Caco-2 (cell line): ENCODE measurements around the gene ZNRF1. TPM values are rescaled to one million over a fixed set of nuclear protein-coding genes. Genes with fewer than 3 reads are reported as not detected.
A peak's percentile ranks its signal among the peaks of the same experiment; 100 is the strongest.
"Not testable (repeated sequence)": the region's sequence is repeated elsewhere in the genome, so short reads cannot be mapped to it uniquely, and the experiment has no call there.

Source experiments
- BruUV-seq: library from RNA; stranded (reverse); fragments of 400-500 nt; replicated peaks from 2 replicates; lab custom pipeline; 2021; lab: Mats Ljungman, UMichigan
- CTCF ChIA-PET: fragments of 300-600 bp; sonication (Branson Sonifier 250); formaldehyde crosslinking; loops from one replicate; lab custom pipeline; 2022; ENCODE audit warnings: antibody characterized with exemption; lab: Charles Lee
- POLR2A ChIA-PET: fragments of 300-600 bp; sonication (Branson Sonifier 250); formaldehyde crosslinking; loops from one replicate; lab custom pipeline; 2022; ENCODE audit warnings: antibody characterized with exemption; lab: Charles Lee
- DNase-seq, 2 experiments: peaks; one replicate each; pipeline versions ENCODE4 v3.0.0 to v3.0.0-alpha.2; 2020 to 2022
- H3K27me3 ChIP-seq: replicated peaks from 2 replicates; pipeline ENCODE4 v1.6.0; 2011; ENCODE audit warnings: low read length; ENCODE audit not compliant: control insufficient read depth, insufficient read depth
- H3K36me3 ChIP-seq: 2 replicates; pipeline ENCODE4 v1.5.1; 2011; ENCODE audit warnings: low read length; ENCODE audit not compliant: control insufficient read depth, insufficient read depth
- H3K4me1 ChIP-seq: fragments of 250-450 bp; sonication (Bioruptor Pico); 2 replicates; pipeline ENCODE4 v1.5.1; 2020; ENCODE audit warnings: mild to moderate bottlenecking
- H3K4me3 ChIP-seq: 2 replicates; pipeline ENCODE4 v1.5.1; 2011; ENCODE audit warnings: low read depth, mild to moderate bottlenecking, control low read depth, low read length
- H3K9me3 ChIP-seq: fragments of 250-450 bp; sonication (Bioruptor Pico); 2 replicates; pipeline ENCODE4 v1.5.1; 2020; ENCODE audit warnings: mild to moderate bottlenecking, moderate library complexity
- H3K27ac Mint-ChIP-seq: one replicate; pipeline ENCODE4 v1.8.0; 2022; ENCODE audit warnings: mixed read lengths; ENCODE audit not compliant: unreplicated experiment
- H3K27me3 Mint-ChIP-seq: one replicate; pipeline ENCODE4 v1.8.0; 2022; ENCODE audit warnings: mixed read lengths; ENCODE audit not compliant: insufficient read depth, unreplicated experiment
- H3K36me3 Mint-ChIP-seq: one replicate; pipeline ENCODE4 v1.8.0; 2022; ENCODE audit warnings: mild to moderate bottlenecking, mixed read lengths; ENCODE audit not compliant: insufficient read depth, unreplicated experiment
- H3K4me1 Mint-ChIP-seq: one replicate; pipeline ENCODE4 v1.8.0; 2022; ENCODE audit warnings: low read depth, mixed read lengths; ENCODE audit not compliant: unreplicated experiment
- H3K4me3 Mint-ChIP-seq: one replicate; pipeline ENCODE4 v1.8.0; 2022; ENCODE audit warnings: mild to moderate bottlenecking, moderate library complexity, mixed read lengths; ENCODE audit not compliant: unreplicated experiment
- H3K9me3 Mint-ChIP-seq: one replicate; pipeline ENCODE4 v1.8.0; 2022; ENCODE audit warnings: mixed read lengths; ENCODE audit not compliant: unreplicated experiment
- intact Hi-C: fragments of 100-400 bp; cut with micrococcal nuclease; formaldehyde crosslinking; loops from one replicate; pipeline ENCODE4 v1.10.0; 2022; ENCODE audit not compliant: unreplicated experiment
- total RNA-seq: library from RNA; stranded (reverse); gene quantifications from 2 replicates; pipeline ENCODE4 v1.2.3, GENCODE V29; 2022
- TF ChIP-seq, protein P1 (sequence below), 2 experiments: fragments of 200-600 bp in 1 of 2; IDR thresholded peaks; 1 replicate in 1 of 2; 2 replicates in 1 of 2; pipeline versions ENCODE4 v1.5.1 to v1.8.0; 2011 to 2022; ENCODE audit warnings: antibody characterized with exemption in 1 of 2, control low read depth in 1 of 2, inconsistent platforms in 1 of 2, low read depth in 1 of 2, low read length in 1 of 2, mild to moderate bottlenecking in 1 of 2, moderate library complexity in 1 of 2; ENCODE audit not compliant: insufficient read depth in 1 of 2, severe bottlenecking in 1 of 2, unreplicated experiment in 1 of 2

ZNRF1 gene
- total RNA-seq, 1 experiment from 2014 or later: 68.6 TPM

GRCh38 chr16:74984194-74984528 is 14.7 kb upstream of the ZNRF1 start:
- Mint-ChIP-seq H3K36me3 (peaks cover 26% of the 10 kb centered on the region), H3K27me3 (no peaks in the 10 kb centered on the region), H3K4me3 (peak overlapping the region; percentile 80), H3K9me3 (no peaks in the 10 kb centered on the region), H3K4me1 (peaks cover 4% of the 10 kb centered on the region), H3K27ac (peak overlapping the region; percentile 85)
- Histone ChIP-seq H3K4me1 (peaks cover 30% of the 10 kb centered on the region), H3K9me3 (no peaks in the 10 kb centered on the region), H3K36me3 (peaks cover 1% of the 10 kb centered on the region; the same call in 1 of the 2 replicates), H3K4me3 (peak overlapping the region; percentile 84), H3K27me3 (no peaks in the 10 kb centered on the region)
- TF ChIP-seq, protein P1, sequence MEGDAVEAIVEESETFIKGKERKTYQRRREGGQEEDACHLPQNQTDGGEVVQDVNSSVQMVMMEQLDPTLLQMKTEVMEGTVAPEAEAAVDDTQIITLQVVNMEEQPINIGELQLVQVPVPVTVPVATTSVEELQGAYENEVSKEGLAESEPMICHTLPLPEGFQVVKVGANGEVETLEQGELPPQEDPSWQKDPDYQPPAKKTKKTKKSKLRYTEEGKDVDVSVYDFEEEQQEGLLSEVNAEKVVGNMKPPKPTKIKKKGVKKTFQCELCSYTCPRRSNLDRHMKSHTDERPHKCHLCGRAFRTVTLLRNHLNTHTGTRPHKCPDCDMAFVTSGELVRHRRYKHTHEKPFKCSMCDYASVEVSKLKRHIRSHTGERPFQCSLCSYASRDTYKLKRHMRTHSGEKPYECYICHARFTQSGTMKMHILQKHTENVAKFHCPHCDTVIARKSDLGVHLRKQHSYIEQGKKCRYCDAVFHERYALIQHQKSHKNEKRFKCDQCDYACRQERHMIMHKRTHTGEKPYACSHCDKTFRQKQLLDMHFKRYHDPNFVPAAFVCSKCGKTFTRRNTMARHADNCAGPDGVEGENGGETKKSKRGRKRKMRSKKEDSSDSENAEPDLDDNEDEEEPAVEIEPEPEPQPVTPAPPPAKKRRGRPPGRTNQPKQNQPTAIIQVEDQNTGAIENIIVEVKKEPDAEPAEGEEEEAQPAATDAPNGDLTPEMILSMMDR (IDR thresholded peaks at IDR 0.05; ENCODE audit: insufficient read depth in 1 of 2, low read depth in 1 of 2, low read length in 1 of 2, severe bottlenecking in 1 of 2, unreplicated experiment in 1 of 2): no peak
- intact Hi-C loops: no loop called here
- DNase-seq: no peak
- no TSS peak for BruUV-seq
- POLR2A ChIA-PET: no interaction called here
- CTCF ChIA-PET: interaction anchor here (1.2 kb wide), 1 partner anchor 113 kb away, joined by 24 read pairs; no protein-coding TSS in a partner anchor

DNA sequence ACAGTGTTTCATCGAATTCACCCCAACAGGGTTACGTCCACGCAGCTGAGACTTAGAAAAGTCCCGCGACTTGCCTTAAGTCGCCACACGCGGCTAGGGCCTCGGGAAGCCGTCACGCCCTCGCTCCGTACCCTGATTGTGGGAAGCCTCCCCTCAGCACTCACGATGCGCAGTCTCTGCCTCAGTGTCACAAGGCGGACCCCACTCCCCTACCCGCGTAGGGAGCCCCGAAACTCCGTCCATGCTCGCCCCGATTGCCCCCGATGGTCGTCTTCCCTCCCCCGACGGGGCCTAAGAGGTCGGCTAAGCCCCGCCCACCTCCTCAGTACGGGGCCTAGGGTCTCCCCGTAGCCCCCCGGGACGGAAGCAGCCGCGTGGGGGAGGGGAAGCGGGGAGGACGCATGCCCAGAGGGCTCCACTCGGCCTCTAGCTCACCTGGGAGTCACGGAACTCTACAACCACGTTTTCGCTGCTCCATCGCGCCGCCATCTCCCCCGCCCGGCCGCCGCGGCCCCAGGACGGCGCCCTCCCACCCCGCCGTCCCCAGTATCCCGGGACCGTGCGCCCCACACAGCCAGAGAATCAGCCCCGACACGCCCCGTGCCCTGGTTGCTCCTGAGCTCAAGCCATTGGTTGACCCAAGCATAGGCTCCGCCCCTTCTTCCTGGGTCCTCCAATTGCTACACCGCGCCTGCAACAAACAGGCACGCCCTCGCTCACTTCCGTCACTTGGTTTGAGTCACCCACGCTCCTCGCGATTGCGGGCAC is 14.1 kb upstream of the ZNRF1 start, which contains the start of gene WDR59:
Gene WDR59 (minus strand): TSS at position 595 of the 768 bp plus-strand sequence. CDS start 106 bp downstream, at position 489.
- H3K27ac Mint-ChIP-seq: peak within 1 kb of the TSS; percentile 85
- H3K9me3 ChIP-seq: no peaks in the 10 kb centered on the region
- no peaks in the 10 kb centered on the region for H3K27me3 Mint-ChIP-seq
- peaks cover 35% of the 10 kb centered on the region for H3K4me1 ChIP-seq
- H3K4me1 Mint-ChIP-seq: peaks cover 8% of the 10 kb centered on the region
- peak within 1 kb of the TSS; percentile 80 for H3K4me3 Mint-ChIP-seq
- H3K9me3 Mint-ChIP-seq: no peaks in the 10 kb centered on the region
- CTCF ChIA-PET: interaction anchor here (0.5 to 1.6 kb wide), 18 partner anchors 9 to 533 kb away, joined by 3 to 24 read pairs (median 4); partner anchors contain the start of genes FA2H and ZNRF1
- TF ChIP-seq, protein P1 (IDR thresholded peaks at IDR 0.05; ENCODE audit: insufficient read depth in 1 of 2, low read depth in 1 of 2, low read length in 1 of 2, severe bottlenecking in 1 of 2, unreplicated experiment in 1 of 2): no peak
- DNase-seq: peak; percentile 100
- BruUV-seq: TSS peak; percentile 69
- peak within 1 kb of the TSS; percentile 84 for H3K4me3 ChIP-seq
- intact Hi-C loops: no loop called here
- H3K36me3 ChIP-seq: peaks cover 1% of the 10 kb centered on the region; the same call in 1 of the 2 replicates
- no peaks in the 10 kb centered on the region for H3K27me3 ChIP-seq
- peaks cover 26% of the 10 kb centered on the region for H3K36me3 Mint-ChIP-seq
- POLR2A ChIA-PET: interaction anchor here (0.5 to 1.2 kb wide), 10 partner anchors 14 to 449 kb away, joined by 3 to 18 read pairs (median 6); partner anchors contain the start of genes CFDP1 and ZNRF1

DNA sequence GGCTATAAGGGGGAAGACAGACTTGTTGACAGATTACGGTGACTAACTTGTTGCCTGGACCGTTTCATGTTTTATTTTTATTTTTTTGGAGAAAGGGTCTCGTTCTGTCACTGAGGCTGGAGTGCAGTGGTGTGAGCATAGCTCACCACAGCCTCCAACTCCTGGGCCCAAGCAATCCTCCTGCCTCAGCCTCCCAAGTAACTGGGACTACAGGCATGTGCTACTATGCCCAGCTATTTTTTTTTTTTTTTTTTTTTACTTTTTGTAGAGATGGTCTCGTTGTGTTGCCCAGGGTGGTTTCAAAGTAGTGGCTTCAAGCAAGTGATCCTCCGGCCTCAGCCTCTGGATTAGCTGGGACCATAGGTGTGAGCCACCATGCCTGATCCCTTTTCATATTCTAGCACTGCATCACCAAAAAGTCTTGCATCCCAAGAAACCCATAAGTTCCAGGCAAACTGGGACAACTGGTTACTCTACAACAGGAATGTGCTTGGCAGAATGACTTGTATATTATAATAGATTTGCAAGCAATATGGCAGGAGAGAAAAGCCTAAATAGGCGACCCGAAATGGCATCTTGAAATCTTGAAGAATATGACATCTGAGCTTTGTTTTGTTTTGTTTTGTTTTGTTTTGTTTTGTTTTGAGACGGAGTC is 11.7 kb upstream of the ZNRF1 start:
- no TSS peak for BruUV-seq
- H3K27me3 Mint-ChIP-seq: no peaks in the 10 kb centered on the region
- ChIA-PET CTCF (interaction anchor here (0.5 to 0.8 kb wide), 2 partner anchors 127 to 1562 kb away, joined by 3 read pairs; no protein-coding TSS in a partner anchor), POLR2A (no interaction called here)
- Histone ChIP-seq H3K27me3 (no peaks in the 10 kb centered on the region), H3K36me3 (0 out of 2 replicates have a peak, but pooled peaks cover 1% of the 10 kb centered on the region), H3K4me1 (peaks cover 55% of the 10 kb centered on the region), H3K4me3 (no peak overlapping the region), H3K9me3 (no peaks in the 10 kb centered on the region)
- no peak for DNase-seq
- H3K36me3 Mint-ChIP-seq: peaks cover 20% of the 10 kb centered on the region
- no peak overlapping the region for H3K4me3 Mint-ChIP-seq
- peaks cover 22% of the 10 kb centered on the region for H3K4me1 Mint-ChIP-seq
- no peak overlapping the region for H3K27ac Mint-ChIP-seq
- no peaks in the 10 kb centered on the region for H3K9me3 Mint-ChIP-seq
- TF ChIP-seq, protein P1 (IDR thresholded peaks at IDR 0.05; ENCODE audit: insufficient read depth in 1 of 2, low read depth in 1 of 2, low read length in 1 of 2, severe bottlenecking in 1 of 2, unreplicated experiment in 1 of 2): no peak
- intact Hi-C loops: no loop called here

DNA sequence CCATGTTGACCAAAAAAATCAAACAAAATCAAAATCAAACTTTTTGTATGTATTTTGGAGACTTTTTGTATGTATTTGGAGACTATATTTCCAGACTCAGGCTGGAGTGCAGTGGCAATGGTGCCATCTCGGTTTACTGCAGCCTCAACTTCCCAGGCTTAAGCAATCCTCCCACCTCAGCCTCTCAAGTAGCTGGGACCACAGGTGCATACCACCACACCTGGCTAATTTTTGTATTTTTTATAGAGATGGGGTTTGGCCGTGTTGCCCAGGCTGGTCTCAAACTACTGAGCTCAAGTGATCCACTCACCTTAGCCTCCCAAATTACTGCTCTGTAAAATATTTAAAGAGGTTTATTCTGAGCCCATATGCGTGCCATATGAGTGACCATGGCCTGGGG is 9.0 kb upstream of the ZNRF1 start:
- H3K4me3 ChIP-seq, DNase-seq, H3K9me3 ChIP-seq, H3K9me3 Mint-ChIP-seq, H3K36me3 Mint-ChIP-seq, H3K36me3 ChIP-seq, H3K4me3 Mint-ChIP-seq, BruUV-seq, H3K27me3 ChIP-seq, H3K27me3 Mint-ChIP-seq: not testable (repeated sequence)
- CTCF ChIA-PET: interaction anchor here (0.7 kb wide), 1 partner anchor 232 kb away, joined by 5 read pairs; no protein-coding TSS in a partner anchor
- Mint-ChIP-seq H3K4me1 (peaks cover 35% of the 10 kb centered on the region), H3K27ac (peak overlapping the region; percentile 50)
- peaks cover 64% of the 10 kb centered on the region for H3K4me1 ChIP-seq
- POLR2A ChIA-PET: interaction anchor here (0.7 kb wide), 1 partner anchor 322 kb away, joined by 3 read pairs; no protein-coding TSS in a partner anchor
- intact Hi-C loops: loop anchor here (2.0 kb wide), 1 partner anchor 81 kb away; no protein-coding TSS in a partner anchor
